Keratinocyte (primary cell): ENCODE results near the gene CPOX. TPM values are rescaled to one million over a fixed set of nuclear protein-coding genes. Genes with fewer than 3 reads are reported as not detected.

ENCODE experiments used
- DNase-seq: peaks from one replicate; pipeline ENCODE4 v3.0.0-alpha.2; 2011; ENCODE audit warnings: low read depth, missing footprints, low spot score
- FAIRE-seq: peaks from 2 replicates; lab custom pipeline; 2011; peaks lifted over from hg19 to GRCh38; lab: Jason Lieb, UNC
- H2AFZ ChIP-seq: 2 replicates; pipeline ENCODE4 v1.6.0; 2012; ENCODE audit warnings: low read length, control low read depth, inconsistent platforms; ENCODE audit not compliant: control insufficient read depth
- H3K27ac ChIP-seq: 2 replicates; pipeline ENCODE4 v1.5.1; 2011; ENCODE audit warnings: low read length; ENCODE audit not compliant: control insufficient read depth, insufficient read depth
- H3K27me3 ChIP-seq: 3 replicates; pipeline ENCODE4 v1.6.0; 2011; ENCODE audit warnings: low read length; ENCODE audit not compliant: control insufficient read depth, insufficient read depth; ENCODE audit errors: extremely low read depth
- H3K36me3 ChIP-seq, 2 experiments: 2 replicates in 1 of 2; 3 replicates in 1 of 2; pipeline ENCODE4 v1.5.1; 2011; ENCODE audit warnings: low read length in 2 of 2, mild to moderate bottlenecking in 1 of 2; ENCODE audit not compliant: control insufficient read depth in 2 of 2, insufficient read depth in 2 of 2; ENCODE audit errors: extremely low read depth in 1 of 2
- H3K4me1 ChIP-seq: 3 replicates; pipeline ENCODE4 v1.5.1; 2011; ENCODE audit warnings: low read length; ENCODE audit not compliant: control insufficient read depth, insufficient read depth; ENCODE audit errors: extremely low read depth
- H3K4me2 ChIP-seq: 3 replicates; pipeline ENCODE4 v1.6.0; 2011; ENCODE audit warnings: low read depth, low read length; ENCODE audit not compliant: control insufficient read depth, insufficient read depth; ENCODE audit errors: extremely low read depth
- H3K4me3 ChIP-seq, 3 experiments: fragments of 200-600 bp in 1 of 3; sonication (generic) in 1 of 3; 2 replicates in 2 of 3; 3 replicates in 1 of 3; pipeline ENCODE4 v1.5.1; 2011 to 2016; ENCODE audit warnings: low read length in 3 of 3, mild to moderate bottlenecking in 3 of 3, control low read depth in 2 of 3, inconsistent platforms in 1 of 3, low read depth in 1 of 3, mixed read lengths in 1 of 3, mixed run types in 1 of 3, moderate library complexity in 1 of 3; ENCODE audit not compliant: control insufficient read depth in 2 of 3, insufficient read depth in 2 of 3; ENCODE audit errors: extremely low read depth in 1 of 3
- H3K79me2 ChIP-seq: 2 replicates; pipeline ENCODE4 v1.6.0; 2012; ENCODE audit warnings: low read length; ENCODE audit not compliant: control insufficient read depth, insufficient read depth
- H3K9ac ChIP-seq: 3 replicates; pipeline ENCODE4 v1.6.0; 2011; ENCODE audit warnings: low read length; ENCODE audit not compliant: control insufficient read depth, insufficient read depth; ENCODE audit errors: extremely low read depth
- H3K9me1 ChIP-seq: 3 replicates; pipeline ENCODE4 v1.6.0; 2011; ENCODE audit warnings: low read length; ENCODE audit not compliant: control insufficient read depth, insufficient read depth; ENCODE audit errors: extremely low read depth
- H3K9me3 ChIP-seq: 2 replicates; pipeline ENCODE4 v1.5.1; 2012; ENCODE audit warnings: low read depth, low read length; ENCODE audit not compliant: control insufficient read depth
- H4K20me1 ChIP-seq: 3 replicates; pipeline ENCODE4 v1.6.0; 2011; ENCODE audit warnings: low read length; ENCODE audit not compliant: control insufficient read depth, insufficient read depth; ENCODE audit errors: extremely low read depth
- EZH2 ChIP-seq: IDR thresholded peaks from one replicate; pipeline ENCODE4 v1.6.1; 2012; ENCODE audit warnings: inconsistent platforms, mild to moderate bottlenecking, low read length, moderate library complexity
- dilution Hi-C: fragments of 300-500 bp; cut with MboI; formaldehyde crosslinking; loops from one replicate; pipeline ENCODE4 v1.7.0; 2020; ENCODE audit warnings: low sequenced_read_pairs; ENCODE audit not compliant: extremely low pct_ligation_motif_present
- polyA plus RNA-seq, 5 experiments: library from polyadenylated mRNA; depleted of rRNA in 3 of 5; stranded (reverse) in 3 of 5; stranded (forward) in 1 of 5; unstranded in 1 of 5; fragments of >200 nt; gene quantifications; 1 replicate in 1 of 5; 2 replicates in 3 of 5; 3 replicates in 1 of 5; pipeline versions ENCODE4 v1.2.1 to v1.2.3, GENCODE V29; 2011 to 2012; ENCODE audit warnings: missing spikeins in 2 of 5, low read depth in 1 of 5, low replicate concordance in 1 of 5
- TF ChIP-seq, protein P1 (sequence below), 3 experiments: IDR thresholded peaks in 1 of 3; conservative IDR thresholded peaks in 1 of 3; optimal IDR thresholded peaks in 1 of 3; 2 replicates in 2 of 3; 3 replicates in 1 of 3; pipeline versions ENCODE3 to v1.5.1; 2011; ENCODE audit warnings: low read length in 3 of 3, mild to moderate bottlenecking in 3 of 3, moderate library complexity in 2 of 3, control low read depth in 1 of 3, inconsistent platforms in 1 of 3; ENCODE audit not compliant: insufficient read depth in 2 of 3; ENCODE audit errors: extremely low read depth in 1 of 3

The CPOX gene
- polyA plus RNA-seq, 1 donor (not counting 4 experiments of a cell fraction or from before 2014, with no cell fraction given): 29.4 TPM

DNA sequence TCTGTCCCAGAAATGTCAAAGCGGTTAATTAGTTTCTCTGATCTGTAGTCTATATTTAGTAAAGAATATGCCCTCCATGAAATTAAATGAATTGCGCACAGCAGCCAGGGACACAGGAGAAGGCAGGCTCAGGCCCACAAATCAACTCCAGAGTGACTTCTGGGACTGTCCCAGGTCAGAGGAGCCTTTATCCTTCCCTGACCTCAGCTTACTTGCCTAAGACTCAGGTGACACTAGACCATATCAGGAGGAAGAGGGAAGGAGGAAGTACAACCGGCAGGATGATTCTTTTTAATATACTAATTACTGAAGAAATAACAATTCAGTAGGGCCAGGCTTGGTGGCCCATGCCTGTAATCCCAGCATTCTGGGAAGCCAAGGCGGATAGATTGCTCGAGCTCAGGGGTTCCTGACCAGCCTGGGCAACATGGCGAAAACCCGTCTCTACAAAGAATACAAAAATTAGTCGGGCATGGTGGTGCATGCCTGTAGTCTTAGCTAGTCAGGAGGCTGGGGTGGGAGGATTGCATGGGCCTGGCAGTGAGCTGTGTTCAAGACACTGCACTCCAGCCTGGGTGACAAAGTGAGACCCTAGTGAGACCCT lies 63.5 kb downstream of the CPOX start:
- H3K4me2 ChIP-seq: no peak overlapping the region
- no peak overlapping the region for H2AFZ ChIP-seq
- no peaks in the 10 kb centered on the region for H4K20me1 ChIP-seq
- no peaks in the 10 kb centered on the region for H3K9me3 ChIP-seq
- H3K27ac ChIP-seq: no peak overlapping the region
- FAIRE-seq (no peak), DNase-seq (no peak)
- no peaks in the 10 kb centered on the region for H3K36me3 ChIP-seq
- TF ChIP-seq EZH2: no peak
- TF ChIP-seq, protein P1, sequence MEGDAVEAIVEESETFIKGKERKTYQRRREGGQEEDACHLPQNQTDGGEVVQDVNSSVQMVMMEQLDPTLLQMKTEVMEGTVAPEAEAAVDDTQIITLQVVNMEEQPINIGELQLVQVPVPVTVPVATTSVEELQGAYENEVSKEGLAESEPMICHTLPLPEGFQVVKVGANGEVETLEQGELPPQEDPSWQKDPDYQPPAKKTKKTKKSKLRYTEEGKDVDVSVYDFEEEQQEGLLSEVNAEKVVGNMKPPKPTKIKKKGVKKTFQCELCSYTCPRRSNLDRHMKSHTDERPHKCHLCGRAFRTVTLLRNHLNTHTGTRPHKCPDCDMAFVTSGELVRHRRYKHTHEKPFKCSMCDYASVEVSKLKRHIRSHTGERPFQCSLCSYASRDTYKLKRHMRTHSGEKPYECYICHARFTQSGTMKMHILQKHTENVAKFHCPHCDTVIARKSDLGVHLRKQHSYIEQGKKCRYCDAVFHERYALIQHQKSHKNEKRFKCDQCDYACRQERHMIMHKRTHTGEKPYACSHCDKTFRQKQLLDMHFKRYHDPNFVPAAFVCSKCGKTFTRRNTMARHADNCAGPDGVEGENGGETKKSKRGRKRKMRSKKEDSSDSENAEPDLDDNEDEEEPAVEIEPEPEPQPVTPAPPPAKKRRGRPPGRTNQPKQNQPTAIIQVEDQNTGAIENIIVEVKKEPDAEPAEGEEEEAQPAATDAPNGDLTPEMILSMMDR (optimal IDR thresholded peaks at IDR 0.05 in 1 of 3, IDR thresholded peaks at IDR 0.05 in 1 of 3, conservative IDR thresholded peaks at IDR 0.05 in 1 of 3; ENCODE audit: extremely low read depth in 1 of 3, insufficient read depth in 2 of 3, low read length in 3 of 3): no peak
- H3K9me1 ChIP-seq: no peaks in the 10 kb centered on the region
- no peaks in the 10 kb centered on the region for H3K27me3 ChIP-seq
- dilution Hi-C loops: no loop called here
- no peak overlapping the region for H3K9ac ChIP-seq
- no peaks in the 10 kb centered on the region for H3K79me2 ChIP-seq
- no peak overlapping the region for H3K4me3 ChIP-seq
- H3K4me1 ChIP-seq: no peaks in the 10 kb centered on the region

Other genes starting within 250 kb of the CPOX start
- gene OR5K4, start 239.8 kb downstream of the CPOX start, polyA plus RNA-seq: not detected in 3 replicates
- gene OR5K3, start 202.9 kb downstream of the CPOX start, polyA plus RNA-seq: not detected in 3 replicates
- gene OR5K1, start 130.4 kb downstream of the CPOX start, polyA plus RNA-seq: not detected in 3 replicates
- not detected in 3 replicates for gene OR5K2, start 95.9 kb downstream of the CPOX start, polyA plus RNA-seq
- 92.0 to 137 TPM (median 126 TPM) in 3 replicates for gene CLDND1, start 70.7 kb downstream of the CPOX start, polyA plus RNA-seq
- 0.05 TPM in 1 of 3 replicates, not detected in the others for gene GPR15, start 61.6 kb downstream of the CPOX start, polyA plus RNA-seq
- 1.8 to 5.3 TPM (median 4.0 TPM) in 3 replicates for gene ST3GAL6, start 169.7 kb upstream of the CPOX start, polyA plus RNA-seq